ENCODE measurements around the gene OR2V2.
"Not testable (repeated sequence)": the region's sequence is repeated elsewhere in the genome, so short reads cannot be mapped to it uniquely, and the experiment has no call there.

The OR2V2 gene

DNA sequence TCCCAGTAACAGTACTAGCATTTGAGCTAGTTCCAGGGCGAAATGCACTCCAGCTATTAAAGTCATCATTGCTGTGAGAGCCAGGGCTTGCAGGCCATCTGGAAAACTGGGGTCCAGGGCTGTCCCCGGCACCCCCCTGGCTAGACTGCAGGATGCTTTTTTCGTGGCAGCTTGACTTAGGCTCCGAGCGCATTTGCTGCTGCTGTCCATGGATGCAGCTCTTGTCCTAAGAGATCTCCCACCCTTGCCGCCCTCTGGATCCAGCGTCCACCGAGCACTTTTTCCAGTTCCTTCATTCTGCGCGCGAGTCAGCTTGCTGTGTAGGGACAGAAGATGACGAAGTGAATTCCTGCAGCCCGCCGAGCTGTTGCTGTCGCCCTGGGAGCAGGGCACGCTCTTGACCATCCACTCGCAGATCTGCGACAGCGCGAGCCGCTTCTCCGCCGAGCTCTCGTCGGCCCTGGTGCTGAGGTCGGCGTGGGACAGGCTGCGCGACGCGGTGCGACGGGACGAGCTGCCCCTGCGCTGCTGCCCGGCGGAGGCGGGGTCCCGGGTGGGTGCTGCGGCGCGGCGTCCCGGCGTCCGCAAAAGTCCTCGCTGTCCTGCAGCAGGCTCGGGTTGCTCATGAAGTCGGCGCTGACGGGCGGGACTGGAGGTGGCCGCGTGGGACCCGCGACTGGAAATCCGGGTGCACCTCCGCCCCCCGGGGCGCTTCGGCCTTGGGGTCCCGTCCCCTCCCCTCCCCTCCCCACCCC is 47.1 kb upstream of the OR2V2 start:
- no peaks in the 10 kb centered on the region for H4K20me1 ChIP-seq (ENCODE audit: insufficient read depth, low read length)
- peaks cover 2% of the 10 kb centered on the region for H3K4me1 ChIP-seq (ENCODE audit: low read length)
- TF ChIP-seq EZH2phosphoT487 (IDR thresholded peaks at IDR 0.05; ENCODE audit: low read depth) (no peak), CTCF (IDR thresholded peaks at IDR 0.05; ENCODE audit: low read depth, low read length) (no peak)
- H3K27me3 ChIP-seq (ENCODE audit: low read depth, low read length) = no peaks in the 10 kb centered on the region
- H2AFZ ChIP-seq (ENCODE audit: low read depth, low read length) = no peak overlapping the region
- H3K79me2 ChIP-seq (ENCODE audit: low read length) = no peaks in the 10 kb centered on the region
- no peak overlapping the region for H3K4me3 ChIP-seq (ENCODE audit: low read length)
- no peak overlapping the region for H3K9ac ChIP-seq (ENCODE audit: low read length)
- H3K9me3 ChIP-seq (ENCODE audit: insufficient read depth, low read length) = no peaks in the 10 kb centered on the region
- H3K4me2 ChIP-seq (ENCODE audit: low read length) = no peak overlapping the region
- H3K36me3 ChIP-seq (replicated peaks; ENCODE audit: low read depth, low read length) = no peaks in the 10 kb centered on the region
- no peak overlapping the region for H3K27ac ChIP-seq (ENCODE audit: low read length)

- H3K4me1 ChIP-seq (ENCODE audit: low read length) = peaks cover 11% of the 10 kb centered on the region
- not testable (repeated sequence) for H4K20me1 ChIP-seq (ENCODE audit: insufficient read depth, low read length); H3K36me3 ChIP-seq (replicated peaks; ENCODE audit: low read depth, low read length); H2AFZ ChIP-seq (ENCODE audit: low read depth, low read length); H3K4me2 ChIP-seq (ENCODE audit: low read length); H3K27ac ChIP-seq (ENCODE audit: low read length); H3K4me3 ChIP-seq (ENCODE audit: low read length); H3K27me3 ChIP-seq (ENCODE audit: low read depth, low read length); H3K79me2 ChIP-seq (ENCODE audit: low read length); H3K9ac ChIP-seq (ENCODE audit: low read length); H3K9me3 ChIP-seq (ENCODE audit: insufficient read depth, low read length)
Measured at GRCh38 chr5:181101030-181101641, 46.2 kb upstream of the OR2V2 start.

DNA sequence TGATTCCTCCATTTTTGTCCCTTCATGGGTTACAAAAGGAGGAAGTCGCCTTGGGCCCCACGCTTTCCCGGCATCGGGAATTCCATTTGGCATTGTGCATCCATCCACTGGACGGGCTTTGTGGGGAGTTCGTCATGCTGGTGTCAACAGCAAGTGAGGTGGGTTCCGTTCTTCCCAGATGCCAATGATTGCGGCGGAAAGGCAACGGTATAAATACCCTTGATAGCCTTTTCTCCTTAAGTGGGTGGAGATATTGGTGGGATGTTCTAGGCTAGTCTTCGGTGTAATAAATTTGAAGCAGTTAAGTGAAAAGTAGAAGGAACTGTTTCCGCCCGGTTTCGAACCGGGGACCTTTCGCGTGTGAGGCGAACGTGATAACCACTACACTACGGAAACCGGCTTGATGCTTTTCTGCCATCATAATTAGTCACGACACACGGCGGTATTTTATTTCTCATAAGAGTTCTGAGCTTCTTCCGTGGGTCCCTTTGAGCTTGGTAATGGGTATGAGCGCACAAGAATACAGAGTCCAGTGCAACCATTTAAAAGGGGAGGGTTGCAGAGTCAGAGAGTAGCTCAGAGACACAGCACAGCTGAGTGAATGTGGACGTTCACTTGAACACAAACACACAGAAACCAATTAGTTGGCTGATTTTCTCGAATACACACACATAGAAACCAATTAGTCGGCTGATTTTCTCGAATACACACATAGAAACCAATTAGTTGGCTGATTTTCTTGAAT is 45.3 kb upstream of the OR2V2 start:
- H2AFZ ChIP-seq (ENCODE audit: low read depth, low read length); H3K4me3 ChIP-seq (ENCODE audit: low read length); H3K27me3 ChIP-seq (ENCODE audit: low read depth, low read length); H3K9me3 ChIP-seq (ENCODE audit: insufficient read depth, low read length); H4K20me1 ChIP-seq (ENCODE audit: insufficient read depth, low read length); H3K79me2 ChIP-seq (ENCODE audit: low read length); H3K27ac ChIP-seq (ENCODE audit: low read length); H3K9ac ChIP-seq (ENCODE audit: low read length); H3K4me2 ChIP-seq (ENCODE audit: low read length); H3K36me3 ChIP-seq (replicated peaks; ENCODE audit: low read depth, low read length): not testable (repeated sequence)
- H3K4me1 ChIP-seq (ENCODE audit: low read length) = peaks cover 12% of the 10 kb centered on the region

- H3K9me3 ChIP-seq (ENCODE audit: insufficient read depth, low read length); H2AFZ ChIP-seq (ENCODE audit: low read depth, low read length); H4K20me1 ChIP-seq (ENCODE audit: insufficient read depth, low read length); H3K4me2 ChIP-seq (ENCODE audit: low read length); H3K27ac ChIP-seq (ENCODE audit: low read length); H3K9ac ChIP-seq (ENCODE audit: low read length); H3K79me2 ChIP-seq (ENCODE audit: low read length); H3K36me3 ChIP-seq (replicated peaks; ENCODE audit: low read depth, low read length); H3K4me3 ChIP-seq (ENCODE audit: low read length): not testable (repeated sequence)
- peaks cover 12% of the 10 kb centered on the region for H3K4me1 ChIP-seq (ENCODE audit: low read length)
- peaks cover 17% of the 10 kb centered on the region; the same call in 1 of the 2 replicates for H3K27me3 ChIP-seq (ENCODE audit: low read depth, low read length)
Measured at GRCh38 chr5:181104259-181104568, 43.2 kb upstream of the OR2V2 start.

DNA sequence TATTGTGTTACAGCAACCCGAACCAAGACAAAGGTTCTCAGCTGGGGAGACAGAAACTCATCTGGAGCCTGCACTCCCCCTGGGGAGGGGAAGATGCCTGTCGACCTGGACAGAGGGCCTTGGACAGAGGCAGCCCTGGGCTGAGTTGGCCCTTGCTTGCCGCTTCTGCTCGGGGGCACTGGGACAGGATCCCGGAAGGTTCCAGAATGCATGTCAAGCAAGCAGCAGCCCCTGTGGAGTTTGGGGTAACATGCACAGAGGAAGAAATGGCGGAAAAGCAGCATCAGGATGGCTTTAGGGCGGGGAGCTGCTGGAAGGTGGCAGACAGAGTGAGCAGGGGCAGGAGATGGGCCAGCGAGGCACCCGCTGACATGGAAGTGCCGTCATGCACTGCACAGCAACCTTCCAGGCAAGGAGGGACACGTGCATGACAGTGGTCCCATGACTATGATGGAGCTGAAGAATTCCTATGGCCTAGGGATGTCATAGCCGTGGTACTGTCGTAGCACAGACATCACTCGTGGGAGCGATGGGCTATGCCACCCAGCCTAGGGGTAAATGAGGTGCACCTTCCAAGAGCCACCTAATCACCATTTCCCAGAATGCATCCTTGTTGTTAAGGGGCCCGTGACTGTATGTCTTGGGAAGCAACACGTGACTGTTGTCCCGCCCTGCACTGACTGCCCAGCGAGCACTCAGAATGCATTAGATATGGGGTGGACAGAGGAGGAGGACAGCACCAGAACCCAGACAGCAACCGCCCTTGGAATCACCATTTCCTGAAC is 42.6 kb upstream of the OR2V2 start:
- Histone ChIP-seq H3K4me2 (ENCODE audit: low read length) (peak overlapping the region; percentile 44; the same call in 1 of the 2 replicates), H3K27me3 (ENCODE audit: low read depth, low read length) (peaks cover 17% of the 10 kb centered on the region; the same call in 1 of the 2 replicates), H3K4me1 (ENCODE audit: low read length) (peaks cover 12% of the 10 kb centered on the region)
- not testable (repeated sequence) for H2AFZ ChIP-seq (ENCODE audit: low read depth, low read length); H3K9ac ChIP-seq (ENCODE audit: low read length); H4K20me1 ChIP-seq (ENCODE audit: insufficient read depth, low read length); H3K4me3 ChIP-seq (ENCODE audit: low read length); H3K27ac ChIP-seq (ENCODE audit: low read length); H3K79me2 ChIP-seq (ENCODE audit: low read length); H3K9me3 ChIP-seq (ENCODE audit: insufficient read depth, low read length); H3K36me3 ChIP-seq (replicated peaks; ENCODE audit: low read depth, low read length)

Measured in OCI-LY3 (cell line).